ENCODE results near the gene GRIN3B.

DNA sequence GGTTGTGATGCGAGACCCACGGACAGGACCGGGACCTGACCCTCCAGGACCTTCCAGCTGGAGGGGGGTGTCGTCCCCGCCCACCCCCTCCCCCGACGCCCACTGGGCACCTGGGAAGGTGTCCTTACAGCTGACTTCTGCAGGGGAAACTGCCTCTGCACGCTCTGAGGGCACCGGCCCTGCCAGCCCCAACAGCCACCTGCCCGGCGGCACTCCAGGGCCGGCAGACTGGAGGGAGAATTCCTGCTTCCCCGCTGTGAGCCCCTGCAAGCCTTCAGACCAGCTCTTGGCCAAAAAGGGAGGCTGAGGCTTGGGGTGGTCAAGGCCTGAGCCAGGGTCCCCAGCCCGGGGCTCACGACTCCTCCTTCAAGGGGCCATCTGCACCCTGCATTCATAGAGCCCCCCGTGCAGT is 27.4 kb downstream of the GRIN3B start:
- TF ChIP-seq, protein P1, sequence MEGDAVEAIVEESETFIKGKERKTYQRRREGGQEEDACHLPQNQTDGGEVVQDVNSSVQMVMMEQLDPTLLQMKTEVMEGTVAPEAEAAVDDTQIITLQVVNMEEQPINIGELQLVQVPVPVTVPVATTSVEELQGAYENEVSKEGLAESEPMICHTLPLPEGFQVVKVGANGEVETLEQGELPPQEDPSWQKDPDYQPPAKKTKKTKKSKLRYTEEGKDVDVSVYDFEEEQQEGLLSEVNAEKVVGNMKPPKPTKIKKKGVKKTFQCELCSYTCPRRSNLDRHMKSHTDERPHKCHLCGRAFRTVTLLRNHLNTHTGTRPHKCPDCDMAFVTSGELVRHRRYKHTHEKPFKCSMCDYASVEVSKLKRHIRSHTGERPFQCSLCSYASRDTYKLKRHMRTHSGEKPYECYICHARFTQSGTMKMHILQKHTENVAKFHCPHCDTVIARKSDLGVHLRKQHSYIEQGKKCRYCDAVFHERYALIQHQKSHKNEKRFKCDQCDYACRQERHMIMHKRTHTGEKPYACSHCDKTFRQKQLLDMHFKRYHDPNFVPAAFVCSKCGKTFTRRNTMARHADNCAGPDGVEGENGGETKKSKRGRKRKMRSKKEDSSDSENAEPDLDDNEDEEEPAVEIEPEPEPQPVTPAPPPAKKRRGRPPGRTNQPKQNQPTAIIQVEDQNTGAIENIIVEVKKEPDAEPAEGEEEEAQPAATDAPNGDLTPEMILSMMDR (conservative IDR thresholded peaks at IDR 0.05), result no peak
- TF ChIP-seq EZH2 (IDR thresholded peaks at IDR 0.05; ENCODE audit: low read depth), result no peak

Measured in PC-9 (cell line).